Pons (tissue), 1 donor: ENCODE results near the gene RSL1D1.
"Not testable (repeated sequence)": the region's sequence is repeated elsewhere in the genome, so short reads cannot be mapped to it uniquely, and the experiment has no call there.

Experiments used
- DNase-seq: peaks from one replicate; pipeline ENCODE4 v3.0.0-alpha.2; 2016; ENCODE audit warnings: low spot score

Gene RSL1D1

GRCh38 chr16:11843861-11844260 is 7.5 kb downstream of the RSL1D1 start:
- no peak for DNase-seq

- no peak for DNase-seq
Observed at GRCh38 chr16:11843206-11843605, 8.1 kb downstream of the RSL1D1 start.

- DNase-seq: no peak
Observed at GRCh38 chr16:11841026-11841425, 10.3 kb downstream of the RSL1D1 start.

GRCh38 chr16:11836650-11837244 is 14.6 kb downstream of the RSL1D1 start:
- no peak for DNase-seq

GRCh38 chr16:11835891-11836649 is 15.3 kb downstream of the RSL1D1 start:
- DNase-seq: no peak

GRCh38 chr16:11835309-11835708 is 16.0 kb downstream of the RSL1D1 start:
- no peak for DNase-seq

GRCh38 chr16:11833951-11834695 is 17.2 kb downstream of the RSL1D1 start:
- DNase-seq: no peak

GRCh38 chr16:11828696-11829095 is 22.6 kb downstream of the RSL1D1 start:
- no peak for DNase-seq

- DNase-seq: not testable (repeated sequence)
Observed at GRCh38 chr16:11825520-11826165, 25.7 kb downstream of the RSL1D1 start.

- no peak for DNase-seq
Observed at GRCh38 chr16:11824362-11824761, 27.0 kb downstream of the RSL1D1 start.

GRCh38 chr16:11823645-11824044 is 27.7 kb downstream of the RSL1D1 start:
- not testable (repeated sequence) for DNase-seq

GRCh38 chr16:11819798-11820197 is 31.5 kb downstream of the RSL1D1 start:
- no peak for DNase-seq

GRCh38 chr16:11818970-11819369 is 32.4 kb downstream of the RSL1D1 start:
- not testable (repeated sequence) for DNase-seq

- DNase-seq: no peak
Observed at GRCh38 chr16:11816123-11816522, 35.2 kb downstream of the RSL1D1 start.

- not testable (repeated sequence) for DNase-seq
Observed at GRCh38 chr16:11814800-11815199, 36.5 kb downstream of the RSL1D1 start.

- no peak for DNase-seq
Observed at GRCh38 chr16:11806721-11807120, 44.6 kb downstream of the RSL1D1 start.

GRCh38 chr16:11805556-11805955 is 45.8 kb downstream of the RSL1D1 start:
- DNase-seq: no peak

- DNase-seq: no peak
Observed at GRCh38 chr16:11801481-11802021, 49.8 kb downstream of the RSL1D1 start.

- DNase-seq: no peak
Observed at GRCh38 chr16:11800382-11800718, 51.0 kb downstream of the RSL1D1 start.

- no peak for DNase-seq
Observed at GRCh38 chr16:11799509-11800381, 51.6 kb downstream of the RSL1D1 start.

GRCh38 chr16:11799017-11799381 is 52.3 kb downstream of the RSL1D1 start:
- DNase-seq: no peak

- DNase-seq: no peak
Observed at GRCh38 chr16:11797957-11798299, 53.4 kb downstream of the RSL1D1 start.
